COLO829 (cell line): Measurements from ENCODE around the gene MYPN.
A peak's percentile ranks its signal among the peaks of the same experiment; 100 is the strongest.
"Not testable (repeated sequence)": the region's sequence is repeated elsewhere in the genome, so short reads cannot be mapped to it uniquely, and the experiment has no call there.

Experiments used
- DNase-seq: peaks from one replicate; pipeline ENCODE4 v3.0.0; 2012; ENCODE audit warnings: low spot score

Gene MYPN

DNA sequence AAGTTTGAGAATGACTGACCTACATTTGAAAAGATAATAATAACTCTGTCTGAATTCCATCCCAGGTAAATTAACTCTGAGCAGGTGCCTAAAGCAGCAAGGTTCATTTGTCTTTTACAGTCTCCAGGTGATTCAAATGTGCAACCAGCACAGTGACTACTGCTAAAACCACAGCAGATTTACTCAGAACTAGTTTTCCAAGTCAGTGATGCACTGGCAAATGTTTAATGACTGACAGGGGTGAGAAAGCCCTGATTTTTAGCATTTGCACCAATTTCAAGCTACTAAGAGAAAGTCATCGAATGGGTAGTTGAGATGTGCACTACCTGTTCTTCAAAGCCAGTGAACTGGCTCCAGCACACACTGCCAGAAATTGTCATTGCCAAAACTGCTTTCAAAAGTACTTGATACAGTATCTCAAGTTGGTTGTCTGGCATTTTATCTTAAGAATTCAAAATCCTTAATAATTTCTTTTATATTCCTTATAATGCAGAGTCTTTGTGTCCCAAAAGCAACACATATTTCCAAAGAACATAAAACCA, 62.3 kb downstream of the MYPN start:
- no peak for DNase-seq

DNA sequence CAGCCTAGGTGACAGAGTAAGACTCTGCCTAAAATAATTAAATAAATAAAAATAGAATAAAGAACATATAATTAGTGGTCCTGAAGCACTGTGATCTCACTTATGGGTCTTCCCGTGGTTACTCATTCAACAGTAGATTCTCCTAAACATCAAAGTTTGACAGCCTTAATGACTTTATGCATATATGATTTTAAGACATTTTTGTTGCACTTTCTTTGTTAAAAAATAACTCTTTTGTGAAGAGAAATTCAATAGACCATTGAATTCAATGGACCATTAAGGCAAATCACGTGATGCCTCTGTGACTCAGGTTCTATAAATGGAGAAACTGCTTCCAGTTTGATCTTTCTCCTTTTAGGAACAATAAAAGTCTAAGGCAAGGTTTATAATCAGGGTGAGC, 63.0 kb downstream of the MYPN start:
- peak; percentile 14 for DNase-seq

DNA sequence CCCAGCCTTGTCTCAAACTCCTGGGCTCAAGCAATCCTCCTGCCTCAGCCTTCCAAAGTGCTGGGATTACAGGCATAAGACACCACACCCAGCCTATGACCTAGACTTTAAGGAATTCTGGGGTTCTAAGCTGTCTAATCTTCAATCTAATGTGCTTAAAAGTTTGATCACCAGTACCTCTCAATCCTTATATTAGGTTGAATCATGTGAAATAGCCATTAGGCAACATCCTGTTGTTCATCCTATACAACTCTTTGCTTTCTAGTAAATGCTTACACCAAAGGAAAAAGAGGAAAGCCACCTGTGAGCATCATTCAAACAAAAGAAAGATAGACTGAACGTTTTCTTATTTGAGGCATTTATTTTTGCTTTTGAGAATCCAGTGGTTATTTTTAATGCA, 66.7 kb downstream of the MYPN start:
- DNase-seq = no peak

DNA sequence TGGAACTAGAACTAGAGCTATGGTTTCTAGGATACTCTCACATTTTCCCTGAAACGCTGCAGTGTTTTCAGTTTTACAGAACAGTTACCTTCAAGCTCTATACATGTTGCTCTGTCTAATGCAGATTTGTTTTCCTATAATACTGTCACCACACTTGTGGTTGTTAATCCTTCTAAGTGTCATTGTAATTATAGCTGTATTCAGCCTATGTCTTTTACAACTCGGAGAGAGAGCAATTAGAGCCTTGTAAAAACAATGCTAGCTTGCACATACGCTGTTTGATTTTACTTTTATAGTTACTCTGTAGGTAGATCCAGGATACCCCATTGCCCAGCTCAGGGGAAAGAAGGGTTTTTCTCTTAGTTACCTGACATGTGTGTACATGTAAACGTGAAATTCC, 67.5 kb downstream of the MYPN start:
- no peak for DNase-seq

DNA sequence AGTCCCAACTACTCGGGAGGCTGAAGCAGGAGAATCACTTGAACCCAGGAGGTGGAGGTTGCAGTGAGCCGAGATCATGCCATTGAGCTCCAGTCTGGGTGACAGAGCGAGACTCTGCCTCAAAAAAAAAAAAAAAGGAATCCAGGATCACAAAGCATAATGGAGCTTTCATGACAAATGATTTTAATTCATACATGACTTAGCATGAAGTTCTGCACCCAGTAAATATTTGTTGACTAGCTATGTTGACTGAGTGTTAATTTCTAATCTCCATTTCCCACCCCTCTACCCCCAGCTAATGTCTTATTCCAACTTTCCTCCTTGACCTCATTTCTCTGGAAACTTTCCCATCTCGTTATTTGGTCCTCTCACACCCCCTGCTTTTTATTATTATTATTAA, 69.3 kb downstream of the MYPN start:
- no peak for DNase-seq

DNA sequence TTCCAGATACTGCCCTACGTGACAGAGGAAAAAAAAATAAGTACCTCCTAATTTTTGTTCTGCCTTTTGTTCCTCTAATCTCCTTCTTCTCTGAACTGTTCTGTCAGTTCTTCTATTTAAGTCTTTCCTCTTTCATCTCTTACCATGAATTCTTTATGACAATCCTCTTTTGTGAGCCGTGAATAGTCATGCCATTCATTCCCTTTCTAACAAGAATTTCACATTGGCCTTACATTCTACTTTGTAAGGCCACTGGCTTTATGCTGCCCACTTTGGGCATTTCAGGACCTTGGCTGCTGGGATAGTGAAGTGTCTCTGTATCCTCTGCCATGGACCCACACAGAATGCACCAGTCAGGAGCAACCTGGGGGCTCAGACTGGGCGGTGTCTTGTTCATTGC, 69.7 kb downstream of the MYPN start:
- DNase-seq = peak; percentile 62

DNA sequence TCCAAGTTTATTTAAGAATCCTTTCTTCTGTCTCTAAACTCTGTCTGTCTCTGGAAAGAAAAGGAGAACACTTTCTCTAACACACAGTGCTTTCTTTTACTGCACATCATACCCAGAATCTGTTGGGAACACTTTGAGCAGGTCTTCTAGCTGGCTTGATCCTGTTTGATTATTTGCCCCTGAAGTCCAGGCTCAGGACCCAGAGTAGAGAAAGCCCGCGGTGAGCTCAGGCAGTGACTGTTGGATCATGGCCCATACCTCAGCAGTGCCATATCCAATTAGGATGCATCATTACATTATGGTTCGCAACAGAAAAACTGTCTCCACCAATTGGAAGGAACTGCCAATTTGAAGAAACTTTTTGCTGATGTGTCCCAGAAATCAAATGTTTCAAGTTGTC, 71.2 kb downstream of the MYPN start:
- no peak for DNase-seq

DNA sequence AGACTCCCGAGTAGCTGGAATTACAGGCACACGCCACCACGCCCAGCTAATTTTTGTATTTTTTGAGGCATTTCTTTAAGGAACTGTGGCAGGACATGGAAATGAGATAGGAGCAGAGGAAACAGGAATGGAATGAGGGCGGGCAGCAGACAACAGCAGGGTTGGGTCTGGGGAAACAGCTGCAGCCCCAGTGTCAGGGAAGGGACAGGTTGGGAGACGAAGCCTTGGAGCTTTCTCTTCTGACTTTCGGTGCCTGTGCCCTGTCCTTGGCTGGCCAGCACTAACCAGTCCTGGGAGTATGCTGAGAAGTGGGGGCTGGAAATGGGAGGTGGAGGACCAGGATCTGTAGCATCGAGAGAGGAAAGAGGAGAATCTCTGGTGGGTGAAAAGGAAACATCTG, 75.3 kb downstream of the MYPN start:
- no peak for DNase-seq

DNA sequence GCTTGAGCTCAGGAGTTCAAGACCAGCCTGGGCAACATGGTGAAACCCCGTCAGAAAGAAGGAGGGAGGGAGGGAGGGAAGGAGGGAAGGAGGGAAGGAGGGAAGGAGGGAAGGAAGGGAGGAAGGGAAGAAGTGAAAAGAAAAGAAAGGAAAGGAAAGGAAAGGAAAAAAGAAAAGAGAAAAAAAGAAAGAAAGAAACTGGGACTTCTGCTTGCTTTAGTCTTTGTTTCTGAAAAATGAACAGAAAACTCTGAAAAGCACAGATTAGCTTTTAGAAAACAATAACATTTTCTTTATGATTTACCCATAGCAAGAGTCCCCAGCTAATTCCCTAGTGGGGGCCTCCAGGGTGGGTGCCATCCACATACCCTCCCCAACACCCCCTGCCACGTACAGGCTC, 75.8 kb downstream of the MYPN start:
- DNase-seq = no peak

DNA sequence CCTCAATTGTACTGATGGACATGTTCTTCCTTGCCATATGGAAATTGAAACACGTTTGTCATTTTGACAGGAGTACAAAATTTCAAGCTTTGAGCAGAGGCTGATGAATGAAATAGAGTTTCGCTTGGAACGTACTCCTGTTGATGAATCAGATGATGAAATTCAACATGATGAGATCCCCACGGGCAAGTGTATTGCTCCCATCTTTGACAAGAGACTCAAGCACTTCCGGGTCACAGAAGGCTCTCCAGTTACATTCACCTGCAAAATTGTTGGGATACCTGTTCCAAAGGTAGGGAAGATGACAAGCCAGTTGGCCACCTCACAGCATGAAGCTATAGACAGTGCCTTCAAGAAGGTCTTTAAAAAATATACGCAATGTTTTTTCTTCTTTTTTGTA, 79.5 kb downstream of the MYPN start:
- no peak for DNase-seq

DNA sequence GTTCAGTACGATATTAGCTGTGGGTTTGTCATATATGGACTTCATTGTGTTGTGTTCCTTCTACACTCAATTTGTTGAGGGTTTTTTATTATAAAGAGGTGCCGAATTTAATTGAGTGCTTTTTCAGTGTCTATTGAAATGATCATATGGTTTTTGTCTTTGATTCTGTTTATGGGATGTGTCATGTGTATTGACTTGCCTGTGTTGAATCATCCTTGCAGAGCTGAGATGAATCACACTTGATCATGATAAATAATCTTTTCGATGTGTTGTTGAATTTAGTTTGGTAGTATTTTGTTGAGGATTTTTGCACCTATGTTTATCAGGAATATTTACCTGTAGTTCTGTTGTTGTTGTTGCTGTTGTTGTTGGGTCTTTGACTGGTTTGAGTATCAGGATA, 82.8 kb downstream of the MYPN start:
- DNase-seq = no peak

DNA sequence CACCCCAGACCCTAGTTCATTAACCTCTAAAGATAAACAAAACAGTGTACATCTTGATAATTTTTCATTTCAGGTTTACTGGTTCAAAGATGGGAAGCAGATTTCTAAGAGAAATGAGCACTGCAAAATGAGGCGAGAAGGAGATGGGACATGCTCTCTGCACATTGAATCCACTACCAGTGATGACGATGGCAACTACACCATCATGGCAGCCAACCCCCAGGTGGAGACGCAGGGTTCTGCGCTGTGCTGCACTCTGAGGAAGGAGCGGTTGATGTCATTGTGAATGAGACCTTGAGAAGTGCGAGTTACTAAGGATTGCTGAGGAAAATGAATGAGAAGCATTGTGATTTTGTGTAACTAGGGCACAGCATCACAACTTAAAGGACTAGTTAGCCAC, 85.0 kb downstream of the MYPN start:
- no peak for DNase-seq

DNA sequence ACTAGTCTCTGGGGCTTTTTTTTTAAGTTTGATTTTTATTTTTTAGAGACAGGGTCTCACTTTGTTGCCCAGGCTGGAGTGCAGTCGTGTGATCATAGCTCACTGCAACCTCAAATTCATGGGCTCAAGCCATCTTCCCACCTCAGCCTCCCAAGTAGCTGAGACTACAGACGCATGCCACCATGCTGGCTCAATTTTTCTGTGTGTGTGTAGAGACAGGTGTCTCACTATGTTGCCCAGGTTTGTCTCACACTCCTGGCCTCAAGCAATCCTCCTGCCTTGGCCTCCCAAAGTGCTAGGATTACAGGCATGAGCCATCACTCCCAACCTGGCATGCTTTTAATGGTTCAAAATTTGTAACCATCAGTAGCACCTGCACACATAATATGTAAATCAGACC, 86.5 kb downstream of the MYPN start:
- not testable (repeated sequence) for DNase-seq

DNA sequence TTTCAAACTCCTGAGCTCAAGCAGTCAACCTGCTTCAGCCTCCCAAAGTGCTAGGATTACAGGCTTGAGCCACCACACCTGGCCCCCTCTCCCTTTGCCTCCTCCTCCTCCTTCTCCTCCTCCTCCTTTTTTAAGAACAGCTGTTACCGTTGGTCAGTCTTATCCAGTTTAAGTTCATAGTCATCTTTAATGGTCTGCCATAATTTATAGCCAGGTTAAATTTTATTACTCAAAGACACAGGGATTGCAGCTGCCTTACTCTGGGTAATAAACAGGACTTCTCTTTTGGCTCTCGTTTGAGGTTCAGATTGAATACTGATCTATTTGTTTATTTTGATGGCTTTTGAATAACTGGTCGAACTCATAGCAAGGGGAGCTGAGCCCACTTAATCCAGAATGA, 87.4 kb downstream of the MYPN start:
- DNase-seq = no peak

DNA sequence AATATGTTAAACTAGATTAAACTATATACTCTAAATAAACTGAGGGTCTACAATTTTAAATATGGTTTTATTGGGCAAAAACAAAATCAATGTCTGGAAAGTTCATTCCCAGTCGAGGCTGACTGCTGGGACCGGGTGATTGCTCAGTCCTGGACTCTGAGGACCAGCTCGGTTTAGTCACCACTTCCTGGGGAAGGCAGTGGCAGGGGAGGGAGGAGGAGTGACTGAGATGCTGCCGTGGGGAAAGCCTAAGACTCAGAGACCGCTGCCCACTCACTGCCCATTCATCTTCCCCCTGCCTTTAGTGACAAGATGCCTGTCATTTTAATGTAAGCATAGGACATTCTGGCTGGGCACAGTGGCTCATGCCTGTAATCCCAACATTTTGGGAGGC, 93.7 kb downstream of the MYPN start:
- DNase-seq = no peak

DNA sequence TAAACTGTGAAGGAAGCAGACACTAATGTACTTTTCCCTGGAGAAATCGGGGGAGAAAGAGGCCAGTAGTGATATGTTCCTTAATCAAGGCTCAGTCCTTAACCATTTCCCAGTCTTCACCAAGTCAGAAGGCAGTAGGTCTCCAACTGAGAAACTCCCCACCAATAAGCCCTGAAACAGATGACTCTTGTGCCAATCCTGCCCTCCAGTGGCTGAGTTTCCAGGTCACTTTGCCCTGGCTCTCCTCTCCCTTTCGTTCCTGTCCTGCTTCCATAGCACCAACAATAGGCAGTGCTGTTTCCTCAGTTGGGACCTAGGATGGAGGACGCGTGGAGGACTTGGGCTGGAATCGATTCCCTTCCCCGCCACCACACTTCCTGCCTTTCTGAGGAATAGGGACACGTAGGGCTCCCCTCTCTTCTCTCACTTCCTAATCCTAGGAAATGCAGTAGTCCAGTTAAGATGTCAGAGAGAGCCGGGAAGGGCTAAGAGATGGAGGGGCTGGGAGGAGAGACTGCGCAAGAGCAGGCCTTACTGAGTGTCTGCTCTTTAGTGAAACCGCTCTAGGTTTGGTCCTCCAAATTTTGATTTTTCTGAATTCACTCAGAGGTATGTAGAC, 99.2 kb downstream of the MYPN start:
- peak; percentile 28 for DNase-seq

DNA sequence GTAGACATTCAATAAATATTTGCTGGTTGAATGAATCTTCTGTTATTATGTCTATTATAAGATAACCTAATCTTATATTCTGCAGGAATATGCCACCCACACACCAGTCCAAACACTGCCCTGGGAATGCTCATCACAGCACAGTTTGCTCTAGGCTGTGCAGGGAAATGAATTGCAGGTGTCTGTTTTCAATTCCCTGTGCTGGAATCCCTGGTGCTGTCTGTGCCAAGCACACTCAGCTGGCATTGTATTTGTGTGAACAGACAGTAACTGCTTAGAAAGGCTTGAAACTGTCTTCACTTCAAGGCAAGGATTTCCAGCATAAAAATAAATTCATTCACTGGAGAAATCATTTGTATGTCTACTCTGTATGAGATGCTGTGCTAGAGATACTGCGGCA, 102.4 kb downstream of the MYPN start:
- DNase-seq = no peak

DNA sequence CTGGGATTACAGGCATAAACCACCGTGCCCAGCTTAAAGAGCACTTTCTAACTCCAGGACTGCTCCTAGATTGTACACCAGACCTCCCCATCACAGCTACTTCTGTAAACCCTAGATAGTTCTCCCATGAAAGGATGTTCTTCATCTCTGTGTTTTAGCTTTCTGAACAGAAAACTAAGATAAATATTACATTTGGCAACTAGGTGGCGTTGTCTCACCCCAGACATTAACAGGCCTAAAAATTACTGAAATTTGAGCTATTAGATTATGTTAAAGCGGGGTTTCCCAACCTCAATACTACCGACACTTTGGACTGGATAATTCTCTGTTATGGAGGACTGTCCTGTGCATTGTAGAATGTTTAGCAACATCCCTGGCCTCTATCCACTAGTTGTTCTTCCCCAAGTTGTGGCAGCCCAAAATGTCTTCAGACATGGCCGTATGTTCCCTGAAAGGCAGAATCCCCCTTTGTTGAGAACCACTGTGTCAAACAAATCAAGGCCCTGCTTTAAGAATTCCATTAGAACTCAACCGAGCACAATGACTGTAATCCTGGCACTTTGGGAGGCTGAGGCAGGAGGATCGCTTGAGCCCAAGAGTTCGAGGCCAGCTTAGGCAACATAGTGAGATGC, 103.5 kb downstream of the MYPN start:
- no peak for DNase-seq

DNA sequence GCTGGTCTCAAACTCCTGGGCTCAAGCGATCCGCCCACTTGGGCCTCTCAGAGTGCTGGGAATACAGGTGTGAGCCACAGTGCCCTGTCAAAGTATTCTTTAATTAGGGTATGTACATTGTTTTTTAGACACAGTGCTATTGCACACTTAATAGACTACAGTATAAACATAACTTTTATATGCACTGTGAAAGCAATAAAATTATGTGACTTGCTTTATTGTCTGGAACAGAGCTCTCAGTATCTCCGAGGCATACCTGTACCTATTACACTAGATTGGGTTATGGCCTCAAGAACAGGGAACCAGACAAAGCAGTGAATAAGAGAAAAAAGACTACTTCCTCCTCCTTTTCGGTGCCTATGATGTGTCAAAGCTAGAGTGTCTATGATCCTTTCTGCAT, 109.5 kb downstream of the MYPN start:
- no peak for DNase-seq

DNA sequence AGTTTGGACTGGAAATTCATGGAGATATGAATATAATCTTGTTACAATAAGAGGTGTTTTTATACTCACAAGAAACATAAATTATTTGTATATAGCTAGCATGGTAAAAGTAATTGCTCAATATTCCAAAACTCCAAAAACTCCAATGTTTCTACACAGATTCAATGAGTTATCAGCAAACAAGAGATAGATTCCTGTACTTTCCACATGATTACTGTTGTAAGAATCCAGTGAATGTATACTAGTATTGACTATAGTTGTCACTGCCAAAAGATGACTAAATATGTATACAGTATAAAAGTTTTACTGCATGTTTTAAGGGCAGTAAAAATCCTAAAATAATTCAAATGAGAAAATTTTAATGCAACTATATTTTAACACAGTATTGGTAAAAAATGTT, 111.9 kb downstream of the MYPN start:
- DNase-seq = no peak

DNA sequence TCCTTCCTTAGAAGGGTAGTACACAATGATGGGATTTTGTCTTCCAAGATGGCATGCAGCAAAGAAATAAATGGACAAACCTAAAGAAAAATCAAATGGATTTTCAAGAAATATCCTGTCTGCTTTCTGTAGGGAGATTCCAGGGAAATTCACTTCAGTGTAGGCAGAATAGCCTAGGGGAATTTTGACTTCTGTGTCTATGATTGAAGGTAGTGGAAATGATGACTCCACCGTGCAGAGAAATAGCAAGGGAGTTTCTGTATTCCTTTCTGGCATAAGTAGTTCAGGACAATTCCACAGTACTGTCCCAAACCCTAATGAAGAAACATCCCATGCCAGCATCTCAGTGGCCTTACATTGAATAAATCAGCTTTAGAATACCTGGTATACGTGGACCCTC, 113.1 kb downstream of the MYPN start:
- DNase-seq = no peak

DNA sequence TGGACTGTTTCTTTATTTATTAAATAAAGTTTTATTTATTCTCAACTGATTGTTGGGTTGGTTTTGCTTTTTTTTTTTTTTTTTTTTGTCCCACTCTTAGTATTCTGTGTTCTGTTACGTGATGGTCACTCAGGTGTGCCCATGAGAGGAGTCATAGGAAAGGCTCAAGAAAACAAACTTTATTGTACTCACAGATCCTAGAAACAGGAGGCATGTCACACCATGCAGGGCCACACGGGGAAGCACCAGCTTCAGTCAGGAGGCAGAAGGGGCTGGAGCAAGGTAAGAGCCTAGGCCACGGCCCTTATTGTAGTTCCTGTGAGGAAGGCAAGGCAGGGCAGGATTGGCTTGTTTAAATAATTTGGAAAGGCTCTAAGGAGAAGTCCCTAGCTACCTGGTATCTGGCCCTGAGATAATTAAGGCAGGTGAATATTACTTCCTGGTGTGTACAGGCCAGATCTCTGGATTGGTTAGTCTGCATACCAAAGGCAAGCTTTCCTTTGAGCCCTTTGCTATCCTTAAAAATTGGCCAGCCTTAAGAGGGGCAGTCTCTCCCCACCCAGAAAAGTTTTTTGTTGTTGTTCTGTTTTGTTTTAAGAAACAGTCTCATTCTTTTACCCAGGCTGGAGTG, 114.4 kb downstream of the MYPN start:
- DNase-seq = no peak

DNA sequence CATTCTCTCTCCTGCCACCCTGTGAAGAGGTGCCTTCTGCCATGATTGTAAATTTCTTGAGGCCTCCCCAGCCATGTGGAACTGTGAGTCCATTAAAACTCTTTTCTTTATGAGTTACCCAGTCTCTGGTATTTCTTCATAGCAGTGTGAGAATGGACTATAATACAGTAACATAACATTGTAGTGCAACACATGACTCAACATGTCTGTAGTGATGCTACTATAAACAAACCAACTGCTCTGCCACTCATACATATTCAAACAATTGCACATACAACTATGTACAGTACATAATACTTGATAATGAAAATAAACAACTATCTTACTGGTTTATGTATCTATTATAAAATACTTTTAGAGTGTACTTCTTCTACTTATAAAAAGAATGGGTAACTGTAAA, 115.5 kb downstream of the MYPN start:
- DNase-seq = no peak

DNA sequence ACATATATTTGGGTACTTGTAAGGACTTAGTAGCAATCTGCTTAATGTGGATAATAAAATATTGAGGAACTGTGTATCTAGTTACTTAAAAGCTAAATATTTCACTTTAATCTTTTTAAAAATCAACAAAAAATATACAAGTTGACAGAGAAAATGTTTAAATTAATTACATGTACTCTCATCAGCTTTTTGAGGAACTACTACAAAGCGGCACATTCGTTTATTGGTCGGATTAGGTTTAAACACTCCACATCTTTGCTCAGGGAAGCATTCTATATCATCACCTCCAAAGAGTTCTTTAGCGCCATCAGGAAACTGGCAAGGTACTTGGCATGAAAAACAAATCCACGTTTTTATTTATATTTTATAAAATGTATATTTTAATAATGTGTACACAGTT, 121.0 kb downstream of the MYPN start:
- DNase-seq = no peak
